NCI-H1694 (cell line): ENCODE measurements around the gene SEPTIN5.

Source experiments
- DNase-seq: peaks from one replicate; lab custom pipeline; 2025; lab: John Stamatoyannopoulos, UW

Gene SEPTIN5

DNA sequence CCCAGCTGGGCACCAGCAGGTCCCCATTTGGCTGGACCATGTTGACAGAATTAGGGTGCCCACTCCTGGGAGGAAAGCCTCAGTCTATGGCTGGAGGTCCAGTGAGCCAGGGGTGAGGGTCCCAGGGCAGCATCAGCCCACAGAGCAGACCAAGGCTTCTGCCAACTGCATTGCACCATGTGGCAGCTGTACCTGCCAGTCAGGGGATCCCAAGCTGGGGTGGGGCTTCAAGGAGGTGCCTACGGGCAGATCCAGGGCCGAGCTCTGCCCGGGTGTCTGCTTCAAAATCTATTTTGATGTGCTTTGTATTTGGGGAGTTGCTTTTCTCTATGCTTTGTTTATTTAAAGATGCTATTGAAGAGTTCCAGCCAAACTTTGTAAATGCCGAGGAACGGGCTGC lies 19.5 kb downstream of the SEPTIN5 start:
- no peak for DNase-seq

DNA sequence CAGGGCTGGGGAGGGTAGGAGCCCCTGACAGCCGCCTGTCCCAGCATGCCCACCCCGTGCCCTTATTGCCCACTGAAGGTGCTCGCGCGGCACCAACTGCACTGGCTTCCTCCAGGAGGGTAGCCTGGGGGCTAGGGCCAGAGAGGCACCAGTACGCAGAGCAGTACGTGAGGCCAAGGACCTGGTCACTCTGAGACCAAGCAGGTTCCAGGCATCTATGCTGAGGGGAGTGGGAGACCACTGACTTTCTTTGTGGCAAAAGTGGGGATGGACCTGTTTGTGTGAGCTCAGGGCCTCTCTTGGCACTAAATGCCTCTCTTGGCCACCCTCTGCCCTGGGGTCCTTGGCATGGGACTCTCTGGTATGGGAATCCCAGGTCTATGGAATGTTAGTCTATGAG lies 19.9 kb downstream of the SEPTIN5 start:
- no peak for DNase-seq

DNA sequence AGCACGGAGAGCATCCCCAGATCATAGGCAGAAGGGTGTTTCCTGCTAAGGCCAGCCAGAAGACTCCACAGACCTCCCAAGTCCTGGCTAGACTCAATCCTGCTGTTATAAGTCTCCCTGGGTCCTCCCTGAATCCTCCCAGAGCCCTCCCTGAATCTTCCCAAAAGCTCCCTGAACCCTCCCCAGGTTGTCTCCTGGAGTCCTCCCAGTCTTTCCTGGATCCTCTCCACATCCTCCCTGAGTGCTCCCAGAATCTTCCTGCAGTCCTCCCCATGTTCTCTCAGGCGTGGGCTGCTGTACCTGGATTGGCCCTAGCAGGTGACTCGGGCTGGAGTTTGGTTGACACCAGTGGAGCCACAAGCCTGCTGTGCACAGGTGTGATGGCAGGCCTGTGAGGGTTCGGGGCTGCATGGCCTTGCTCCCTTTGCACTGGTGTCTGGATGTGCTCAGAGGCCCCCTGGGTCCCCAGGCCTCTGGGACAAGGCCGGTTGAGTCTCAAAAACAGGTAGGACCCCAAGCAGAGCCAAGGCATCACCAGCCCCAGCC lies 20.6 kb downstream of the SEPTIN5 start:
- no peak for DNase-seq

DNA sequence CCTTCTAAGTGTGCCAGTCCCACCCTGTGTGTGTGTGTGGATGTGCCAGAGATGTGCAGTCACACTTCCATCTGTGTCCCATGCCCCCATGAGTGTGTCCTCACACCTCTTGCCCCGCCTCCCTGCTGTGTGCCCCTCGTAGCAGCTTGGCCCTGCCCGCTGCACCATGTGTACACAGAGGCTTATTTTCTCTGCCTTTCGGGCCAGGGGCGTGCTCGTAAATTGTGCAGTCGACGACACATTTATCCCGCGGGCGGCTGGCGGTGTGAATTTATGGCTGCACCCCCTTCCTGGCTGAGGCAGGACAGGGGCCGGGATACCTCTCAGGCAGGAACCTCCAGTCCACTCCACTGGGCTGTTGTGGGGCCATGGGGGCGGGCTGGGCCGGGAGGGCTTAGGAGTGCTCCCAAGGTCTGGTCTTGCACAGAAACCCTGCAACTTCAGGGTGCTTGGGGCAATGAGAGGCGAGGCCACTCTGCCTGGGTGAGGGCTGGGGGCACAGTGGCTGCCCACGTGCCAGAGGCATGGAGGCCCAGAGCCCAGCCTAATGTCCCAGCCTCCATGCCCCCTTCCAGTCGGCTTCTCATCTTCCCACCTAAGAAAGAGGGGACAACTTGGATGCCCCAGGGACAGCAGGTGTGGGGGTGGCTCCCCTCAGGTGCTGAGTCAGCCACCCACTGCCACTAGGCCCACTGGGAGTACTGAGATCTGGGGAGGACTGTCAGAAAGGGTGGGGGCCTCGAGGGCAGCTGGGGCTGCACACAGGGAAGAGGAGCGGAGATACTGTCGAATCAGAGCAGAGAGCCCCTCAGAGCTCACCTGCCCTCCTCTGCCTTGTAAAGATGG lies 21.6 kb downstream of the SEPTIN5 start:
- no peak for DNase-seq

DNA sequence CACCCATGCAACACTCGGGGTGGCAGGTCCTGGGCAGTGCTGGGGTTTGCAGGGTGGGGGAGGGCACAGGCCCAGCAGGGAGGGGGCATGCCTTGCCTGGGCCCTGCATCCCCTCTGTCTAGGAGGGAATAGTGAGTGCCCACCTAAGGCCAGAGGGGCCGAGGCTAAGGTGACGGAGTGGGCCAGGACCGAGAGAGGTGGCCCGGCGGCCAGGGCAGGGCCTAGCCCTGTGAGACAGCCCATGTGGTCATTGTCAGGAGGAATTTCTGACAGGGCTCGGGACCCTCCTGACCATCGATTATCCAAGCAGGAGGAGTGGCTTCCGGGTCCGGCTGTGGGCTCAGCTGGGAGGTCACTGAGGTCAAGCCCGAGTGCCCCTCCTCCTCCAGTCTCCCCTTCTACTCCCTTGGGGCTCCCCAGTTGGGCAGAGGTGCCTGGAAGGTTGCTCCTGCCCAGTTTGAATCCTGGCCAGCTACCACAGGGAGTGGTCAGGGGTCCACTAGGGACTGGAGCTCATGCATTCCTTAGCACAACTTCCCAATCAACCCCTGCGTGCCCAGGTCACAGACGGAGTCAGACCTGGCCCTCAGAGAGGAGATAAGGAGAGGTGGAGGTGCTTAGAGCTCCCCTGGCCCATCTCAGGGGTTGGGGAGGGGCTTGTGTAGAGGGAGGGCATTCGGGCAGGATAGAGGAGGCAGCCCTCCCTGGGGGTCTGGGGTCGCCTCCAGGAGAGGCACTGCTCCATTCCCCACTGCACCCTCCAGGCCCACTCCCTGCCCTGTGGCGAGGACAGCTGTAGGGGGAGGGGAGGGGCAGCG lies 23.8 kb downstream of the SEPTIN5 start:
- no peak for DNase-seq

DNA sequence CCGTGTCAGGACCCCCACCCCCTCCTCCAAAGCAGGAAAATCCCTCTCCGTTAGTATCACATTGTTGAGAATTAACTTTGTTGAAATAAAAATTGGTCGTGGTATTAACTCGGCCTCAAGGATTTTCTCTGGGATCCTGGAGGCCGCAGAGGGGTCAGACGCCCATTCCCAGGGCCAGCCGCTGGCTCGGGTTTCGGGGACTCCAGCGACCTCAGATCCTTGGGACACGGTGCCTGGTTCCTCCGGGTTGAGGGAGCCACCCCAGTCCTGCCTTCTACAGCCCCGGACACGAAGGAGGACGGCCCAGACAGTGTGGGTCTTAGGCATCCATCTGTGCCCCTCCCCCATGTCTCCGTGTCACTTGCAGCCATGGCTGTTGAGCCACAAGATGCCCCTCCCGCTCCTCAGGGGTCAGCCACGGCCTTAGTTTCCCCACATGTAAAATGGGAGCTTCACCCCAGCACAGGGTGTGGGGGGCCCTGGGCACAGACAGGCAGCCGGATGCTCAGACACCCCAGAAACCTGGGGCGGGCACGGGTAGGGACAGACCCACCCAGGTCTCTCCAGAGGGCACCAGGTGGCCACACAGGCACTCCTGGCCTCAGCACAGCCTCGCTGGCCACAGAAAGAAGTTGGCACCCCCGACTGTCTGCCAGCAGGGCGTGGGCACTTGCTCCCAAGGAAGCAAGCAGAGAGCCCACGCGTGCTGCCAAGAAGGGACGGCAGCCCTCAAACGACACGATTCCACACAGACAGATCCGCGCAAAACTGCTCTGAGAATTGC lies 24.6 kb downstream of the SEPTIN5 start:
- DNase-seq: no peak

DNA sequence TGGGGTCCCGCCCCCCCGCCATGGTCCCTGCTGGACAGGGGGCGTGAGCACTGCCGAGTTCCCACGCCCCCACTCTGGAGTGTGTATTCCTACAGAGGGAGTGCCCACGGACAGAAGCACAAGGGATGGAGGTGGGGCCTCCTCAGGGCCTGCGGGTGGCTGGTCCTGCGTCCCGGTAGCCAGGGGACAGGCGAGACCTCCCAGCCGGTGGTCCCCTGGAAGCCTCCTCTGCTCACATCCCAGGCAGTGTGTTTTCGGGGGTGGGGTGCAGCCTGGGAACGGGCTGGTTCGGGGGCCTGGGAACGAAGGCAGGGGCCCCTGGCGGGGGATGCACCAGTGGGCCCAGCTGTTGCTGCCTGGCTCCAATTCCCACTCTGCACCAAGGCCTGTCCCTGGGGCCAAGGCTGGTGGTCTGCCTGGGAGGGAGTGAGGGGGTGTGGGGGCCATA lies 25.2 kb downstream of the SEPTIN5 start:
- DNase-seq: no peak

DNA sequence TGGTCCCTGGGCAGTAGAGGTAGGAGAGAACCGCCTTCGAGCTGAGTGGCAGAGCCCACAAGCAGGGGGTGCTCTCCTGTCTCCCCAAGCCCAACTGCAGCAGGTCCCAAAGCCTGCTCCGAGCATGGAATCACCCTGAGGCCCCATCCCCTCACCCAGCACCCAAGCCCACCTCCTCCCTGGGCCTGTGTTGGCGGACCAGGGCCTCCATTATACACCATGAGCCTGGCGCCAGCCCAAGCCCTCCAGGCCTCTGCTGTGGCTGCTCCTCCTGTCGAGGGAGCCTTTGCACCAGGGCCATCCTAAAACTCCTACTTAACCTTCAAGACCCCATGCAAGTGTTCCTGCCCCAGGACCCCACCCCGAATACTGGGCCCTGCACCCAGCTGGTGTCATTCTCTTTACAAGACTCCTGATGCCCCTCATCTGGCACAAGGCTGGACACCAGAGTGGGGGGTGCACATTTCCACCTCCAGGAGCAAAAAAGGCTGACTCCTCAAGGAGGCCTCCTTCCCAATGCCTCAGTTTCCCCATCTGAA lies 25.7 kb downstream of the SEPTIN5 start:
- DNase-seq: no peak

DNA sequence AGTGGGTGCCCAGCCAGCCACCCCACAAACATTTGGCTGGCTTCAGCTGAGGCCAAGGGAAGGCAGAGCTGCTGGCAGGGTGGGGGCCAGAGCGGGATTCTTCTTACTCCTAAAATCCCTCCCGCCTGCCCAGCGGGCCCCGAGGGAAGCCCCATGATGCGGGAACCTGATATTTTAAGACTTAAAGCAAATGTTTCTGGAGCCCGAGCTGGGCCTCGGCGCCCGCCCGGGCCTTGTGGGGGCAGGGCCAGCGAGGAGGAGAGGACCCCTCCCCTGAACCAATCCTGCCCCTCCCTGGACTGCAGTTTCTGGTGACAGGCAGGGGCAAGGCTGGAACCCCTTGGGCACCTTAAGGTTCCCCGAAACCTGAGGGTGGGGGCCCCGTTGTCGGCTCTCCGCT lies 26.3 kb downstream of the SEPTIN5 start:
- DNase-seq: no peak

DNA sequence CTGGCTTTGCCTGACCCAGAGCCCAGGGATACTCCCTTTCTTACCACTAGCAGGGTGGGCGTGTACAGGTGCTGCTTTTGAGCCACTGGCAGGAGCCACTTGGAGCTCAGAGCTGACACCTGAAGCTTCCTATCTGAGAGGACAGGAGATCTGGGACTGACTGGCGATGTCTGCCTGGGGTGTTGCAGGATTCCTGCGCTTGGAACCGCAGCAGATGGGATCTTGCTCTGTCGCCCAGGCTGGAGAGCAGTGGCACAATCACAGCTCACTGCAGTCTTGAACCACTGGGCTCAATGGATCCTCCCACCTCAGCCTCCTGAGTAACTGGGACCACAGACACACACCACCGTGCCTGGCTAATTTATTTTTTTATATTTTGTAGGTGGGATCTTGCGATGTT lies 26.8 kb downstream of the SEPTIN5 start:
- no peak for DNase-seq

DNA sequence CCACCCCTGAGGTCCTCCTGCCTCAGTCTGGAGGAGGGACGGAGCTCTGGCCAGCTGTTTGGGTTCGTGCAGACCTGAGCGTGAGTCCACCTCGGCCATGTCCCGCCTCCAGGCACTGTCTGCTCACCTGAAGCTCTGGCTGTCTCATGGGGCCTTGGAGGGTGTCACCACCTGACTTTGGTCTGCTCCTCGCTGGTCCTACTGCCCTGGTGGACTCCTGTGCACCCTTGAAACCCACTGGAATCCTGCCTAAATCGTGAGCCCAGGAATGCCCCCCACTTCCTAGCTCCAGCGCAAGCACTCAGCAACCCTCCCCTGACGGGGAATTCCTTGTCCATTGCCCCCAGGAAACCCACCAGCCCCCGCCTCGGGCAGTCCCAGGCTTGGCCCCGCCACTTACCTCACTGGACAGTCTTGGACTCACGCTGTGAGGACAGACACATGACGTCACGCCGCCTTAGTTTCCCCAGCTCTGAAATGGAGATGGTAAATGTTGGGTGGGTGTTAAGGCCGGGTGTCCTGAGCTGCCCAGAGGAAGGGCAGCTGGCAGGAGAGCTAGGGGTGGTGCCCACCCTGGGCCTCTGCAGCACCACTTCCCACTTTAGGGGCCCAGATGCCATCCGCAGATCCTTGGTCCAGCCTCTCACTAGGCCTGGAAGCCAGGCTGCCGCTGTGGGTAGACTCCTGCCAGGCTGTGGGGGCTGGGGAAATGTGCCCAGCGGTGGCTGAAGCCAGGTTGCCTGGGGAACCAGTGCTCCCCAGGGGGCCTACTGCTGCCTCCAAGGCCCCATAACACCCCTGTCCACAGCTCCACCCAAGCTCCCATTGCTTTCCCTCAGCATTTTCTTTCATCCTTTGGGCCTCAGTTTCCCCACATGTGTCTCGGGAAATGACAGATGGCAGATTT lies 28.1 kb downstream of the SEPTIN5 start:
- DNase-seq: no peak

DNA sequence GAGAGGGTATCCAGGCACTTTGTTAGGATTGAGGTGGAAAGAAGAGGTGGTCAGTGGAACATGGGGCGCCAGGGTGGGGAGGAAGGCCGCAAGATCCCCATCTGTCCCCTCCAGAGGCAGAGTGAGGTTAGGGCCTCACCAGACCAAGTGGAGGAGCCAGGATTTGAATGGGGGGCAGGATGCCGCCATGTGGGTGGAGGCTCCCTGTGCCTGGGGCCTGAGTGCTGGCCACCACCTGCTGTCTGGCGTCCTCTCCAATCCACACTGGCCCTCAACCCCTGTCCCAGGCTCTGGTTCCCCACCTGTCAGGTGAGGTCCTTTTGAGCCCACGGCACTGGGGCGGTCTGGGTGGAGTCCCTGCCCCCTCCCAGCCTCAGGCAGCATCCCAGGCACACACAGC lies 28.8 kb downstream of the SEPTIN5 start:
- DNase-seq: no peak

DNA sequence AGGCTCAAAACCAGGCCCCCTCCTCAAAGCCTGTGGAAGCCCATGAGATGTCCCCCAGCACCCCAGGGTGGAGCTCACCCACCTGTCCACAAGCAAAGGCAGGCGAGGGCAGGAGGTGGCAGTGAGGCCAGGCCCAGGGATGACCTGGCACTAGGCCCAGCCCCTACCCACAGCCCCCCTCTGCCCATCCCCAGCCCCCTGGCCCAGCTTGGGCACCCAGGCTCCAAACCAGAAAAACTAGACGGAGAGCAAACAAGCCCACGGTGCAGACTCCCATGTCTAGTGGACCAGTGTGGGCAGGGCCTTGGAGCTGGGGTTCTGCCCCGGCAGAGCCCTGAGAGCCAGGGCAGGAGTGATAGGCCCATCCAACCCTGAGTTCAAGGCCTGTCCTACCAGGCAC lies 29.3 kb downstream of the SEPTIN5 start:
- no peak for DNase-seq

DNA sequence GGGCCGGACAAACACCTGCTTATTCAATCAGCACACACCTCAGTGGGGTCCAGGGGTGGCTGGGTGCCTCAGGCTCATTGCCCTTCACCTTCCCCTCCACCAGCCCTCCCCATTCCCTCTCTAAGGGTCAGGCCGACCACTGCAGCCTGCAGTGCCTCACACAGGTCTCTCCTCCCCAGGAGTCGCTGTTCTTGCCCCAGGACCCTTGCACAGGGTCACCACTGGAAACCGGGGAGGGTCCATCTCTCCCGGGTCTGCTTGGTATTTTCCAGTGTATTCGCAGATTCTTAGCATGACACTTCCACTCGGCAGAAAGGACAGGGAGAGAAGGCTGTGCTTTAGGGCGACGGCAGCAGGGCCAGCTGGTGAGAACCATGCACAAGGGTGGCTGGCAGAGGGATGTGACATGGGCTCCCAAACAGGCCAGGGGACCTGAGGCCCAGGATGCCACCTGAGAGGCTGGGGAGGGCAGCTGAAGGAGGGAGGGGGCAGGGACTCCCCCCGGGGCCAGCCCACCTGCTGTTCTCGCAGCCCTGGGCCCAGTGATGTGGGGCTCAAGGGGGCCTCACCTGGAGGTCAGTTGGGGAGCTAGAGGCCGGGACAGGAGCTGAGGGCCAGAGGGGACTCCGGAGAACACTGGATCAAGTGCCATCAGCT lies 30.2 kb downstream of the SEPTIN5 start:
- no peak for DNase-seq

DNA sequence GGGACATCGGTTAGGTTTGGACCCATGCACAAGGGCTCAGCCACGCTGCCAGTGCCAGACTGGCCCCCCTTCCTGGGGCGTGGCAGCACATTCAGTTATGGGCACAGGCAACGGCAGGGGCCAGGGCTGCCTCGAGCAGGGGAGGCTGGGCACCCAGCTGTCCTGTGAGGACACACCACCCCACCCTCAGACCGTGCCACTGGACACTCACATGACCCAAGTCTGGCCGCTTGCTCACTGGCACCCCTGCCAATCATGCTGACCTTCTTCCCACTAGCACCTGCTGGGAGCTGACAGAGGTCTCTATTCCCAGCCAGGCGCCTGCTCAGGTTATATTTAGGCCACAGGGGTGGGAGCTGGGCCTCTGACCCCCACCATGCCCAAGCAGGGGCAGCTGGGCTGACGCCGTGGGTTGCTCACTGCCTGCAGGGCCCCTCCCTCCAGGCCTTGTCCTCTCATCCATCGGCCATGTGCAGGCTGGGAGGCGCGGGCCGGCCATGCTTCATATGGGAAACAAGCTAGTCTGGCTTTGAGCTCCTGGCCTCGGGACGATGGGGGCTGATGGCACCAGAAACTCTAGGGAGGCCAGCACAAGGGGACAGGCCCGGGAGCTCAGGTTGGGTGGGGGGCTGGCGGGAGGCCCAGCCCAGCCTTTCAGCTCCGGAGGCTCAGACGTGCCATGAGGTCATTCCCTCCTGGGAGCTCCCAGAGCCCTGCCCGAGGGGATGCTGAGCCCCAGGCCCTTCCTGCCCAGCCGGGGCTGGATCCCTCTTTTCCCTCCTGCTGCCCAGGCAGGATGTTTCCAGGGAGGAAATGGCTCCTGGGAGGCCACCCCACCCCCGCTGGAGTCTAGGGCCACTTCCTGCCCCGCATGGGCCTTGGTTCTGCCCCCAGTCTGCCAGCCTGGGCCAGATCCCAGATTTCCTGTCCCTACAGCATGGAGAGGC lies 31.1 kb downstream of the SEPTIN5 start:
- no peak for DNase-seq

DNA sequence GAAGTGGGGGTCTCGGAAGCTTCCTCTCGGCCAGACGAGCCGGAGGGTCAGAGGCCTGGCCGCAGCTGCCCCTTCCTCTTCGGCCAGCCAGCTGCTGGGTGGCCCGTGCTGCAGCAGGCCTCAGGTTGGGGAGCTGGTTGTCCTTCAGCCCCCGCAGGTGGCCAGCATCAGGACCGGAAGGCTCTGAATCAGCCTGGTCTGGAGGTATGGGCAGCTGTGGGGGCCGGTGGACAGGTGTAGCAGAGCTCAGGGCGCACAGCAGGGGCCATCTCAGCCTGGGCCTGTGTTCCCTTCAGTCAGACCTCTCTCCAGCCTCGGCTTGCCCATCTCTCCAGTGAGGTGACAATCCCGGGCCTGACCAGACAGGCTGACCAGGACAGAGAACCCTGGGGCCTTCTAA lies 32.4 kb downstream of the SEPTIN5 start:
- DNase-seq: no peak

DNA sequence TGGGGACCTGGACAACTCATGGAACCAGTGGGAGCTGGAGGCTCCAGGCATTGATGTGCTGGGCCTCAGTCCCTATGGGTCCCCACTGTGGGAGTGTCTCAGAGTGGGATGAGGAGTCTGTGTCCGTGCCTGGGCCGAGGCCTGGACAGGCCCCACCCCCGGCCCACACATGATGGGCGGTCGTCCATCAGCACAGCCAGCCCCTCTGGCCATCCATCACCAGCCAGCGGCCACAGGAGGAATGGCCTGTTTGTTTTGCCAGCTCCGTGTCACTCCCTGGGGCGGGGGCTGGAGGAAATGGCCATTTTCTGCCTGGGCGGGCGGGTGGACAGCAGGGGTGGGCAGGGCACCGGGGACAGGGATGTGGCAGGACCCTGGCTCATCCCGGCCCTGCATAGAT lies 33.2 kb downstream of the SEPTIN5 start:
- no peak for DNase-seq

DNA sequence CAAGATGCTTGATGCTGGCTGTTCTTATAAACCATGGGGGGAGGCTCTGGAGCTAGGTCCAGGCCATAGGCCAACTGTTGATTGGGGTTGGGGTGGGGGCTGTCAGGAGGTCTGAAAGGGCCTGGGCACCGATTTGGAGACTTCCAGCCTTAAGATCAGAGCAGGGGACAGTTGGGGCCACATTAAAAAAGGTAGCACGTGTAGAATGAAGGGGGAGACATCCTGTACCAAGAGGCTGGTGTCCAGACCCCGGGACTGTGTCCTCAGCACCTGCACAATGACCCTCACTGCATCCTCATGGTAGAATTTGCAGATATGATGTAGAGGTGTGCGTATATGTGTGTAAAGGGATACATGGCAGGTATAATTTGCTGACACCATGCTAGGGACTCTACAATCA lies 33.8 kb downstream of the SEPTIN5 start:
- DNase-seq: no peak

DNA sequence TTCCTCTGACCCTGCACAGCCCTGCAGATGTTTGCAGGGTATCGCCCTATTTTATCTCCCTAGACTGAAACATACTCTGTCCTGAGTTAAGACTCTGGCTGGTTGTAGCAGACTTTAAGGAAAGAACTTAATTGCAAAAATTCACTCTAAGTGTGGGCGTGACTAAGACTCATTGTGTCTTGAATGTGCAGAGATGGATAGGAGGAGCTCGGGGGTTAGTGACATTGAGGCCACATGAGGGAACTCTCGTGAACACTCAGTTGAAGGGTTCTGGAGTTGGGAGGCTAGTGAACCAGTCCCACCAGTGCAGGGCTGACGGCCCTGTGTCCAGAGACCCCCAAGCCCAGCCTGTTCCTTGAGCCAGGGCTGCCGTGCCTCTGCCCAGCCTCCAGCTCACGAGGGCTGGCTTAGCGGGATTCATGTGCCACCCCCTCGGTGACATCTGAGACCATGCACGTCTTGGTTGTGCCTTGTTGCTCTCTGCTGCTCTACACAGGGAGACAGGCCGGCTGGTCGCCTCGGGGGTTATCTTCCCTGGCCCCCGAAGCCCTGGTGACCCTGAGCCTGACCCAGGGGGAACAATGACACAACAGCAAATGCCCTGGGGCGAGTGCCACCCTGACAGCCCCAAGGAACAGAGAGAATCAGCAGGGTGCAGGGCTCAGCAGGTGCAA lies 34.8 kb downstream of the SEPTIN5 start:
- DNase-seq: no peak
